Sigmoid colon (tissue), 3 donors: ENCODE measurements around the gene TENT5D.

Experiments used
- POLR2A ChIP-seq, 2 donors: fragments of 450-650 bp; IDR thresholded peaks; one replicate each; pipeline ENCODE4 v1.6.1; 2016; ENCODE audit warnings: antibody characterized with exemption in 2 of 2, mild to moderate bottlenecking in 2 of 2, moderate library complexity in 2 of 2
- TF ChIP-seq, protein P1 (sequence below), 4 experiments: fragments of 450-650 bp in 3 of 4; fragments of 200-600 bp in 1 of 4; IDR thresholded peaks; one replicate each; pipeline ENCODE4 v1.5.1; 2016 to 2019; ENCODE audit warnings: antibody characterized with exemption in 4 of 4, mild to moderate bottlenecking in 3 of 4, moderate library complexity in 2 of 4

DNA sequence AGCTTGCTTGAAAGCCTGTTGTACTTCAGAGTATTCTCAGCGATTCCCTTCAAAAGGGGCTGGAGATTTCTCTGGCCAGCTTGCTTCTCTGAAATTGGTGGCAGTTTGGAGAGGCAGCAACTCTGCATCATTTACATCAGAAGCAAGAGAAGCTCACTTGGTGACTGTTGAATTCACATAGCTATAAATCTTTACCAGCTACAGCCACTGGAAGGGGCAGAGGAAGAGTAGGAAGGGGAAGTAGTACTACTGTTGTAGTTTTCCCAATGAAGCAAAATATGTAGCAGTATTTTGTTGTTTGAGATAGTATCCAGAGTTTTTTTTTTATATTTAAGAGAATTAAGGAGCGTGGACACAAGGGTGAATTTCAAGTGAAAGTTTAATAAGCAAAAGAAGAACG, 2.8 kb downstream of the TENT5D start:
- TF ChIP-seq, protein P1, sequence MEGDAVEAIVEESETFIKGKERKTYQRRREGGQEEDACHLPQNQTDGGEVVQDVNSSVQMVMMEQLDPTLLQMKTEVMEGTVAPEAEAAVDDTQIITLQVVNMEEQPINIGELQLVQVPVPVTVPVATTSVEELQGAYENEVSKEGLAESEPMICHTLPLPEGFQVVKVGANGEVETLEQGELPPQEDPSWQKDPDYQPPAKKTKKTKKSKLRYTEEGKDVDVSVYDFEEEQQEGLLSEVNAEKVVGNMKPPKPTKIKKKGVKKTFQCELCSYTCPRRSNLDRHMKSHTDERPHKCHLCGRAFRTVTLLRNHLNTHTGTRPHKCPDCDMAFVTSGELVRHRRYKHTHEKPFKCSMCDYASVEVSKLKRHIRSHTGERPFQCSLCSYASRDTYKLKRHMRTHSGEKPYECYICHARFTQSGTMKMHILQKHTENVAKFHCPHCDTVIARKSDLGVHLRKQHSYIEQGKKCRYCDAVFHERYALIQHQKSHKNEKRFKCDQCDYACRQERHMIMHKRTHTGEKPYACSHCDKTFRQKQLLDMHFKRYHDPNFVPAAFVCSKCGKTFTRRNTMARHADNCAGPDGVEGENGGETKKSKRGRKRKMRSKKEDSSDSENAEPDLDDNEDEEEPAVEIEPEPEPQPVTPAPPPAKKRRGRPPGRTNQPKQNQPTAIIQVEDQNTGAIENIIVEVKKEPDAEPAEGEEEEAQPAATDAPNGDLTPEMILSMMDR (IDR thresholded peaks at IDR 0.05), result no peak
- TF ChIP-seq POLR2A (IDR thresholded peaks at IDR 0.05), result no peak
